Duodenal mucosa (tissue), 2 donors: Measurements from ENCODE around the gene NRN1.
A peak's percentile ranks its signal among the peaks of the same experiment; 100 is the strongest.

Experiments used
- H3K27ac ChIP-seq: one replicate; pipeline ENCODE4 v1.7.0; 2013; ENCODE audit warnings: low read depth, low read length
- H3K27me3 ChIP-seq, 2 donors: one replicate each; pipeline ENCODE4 v1.7.0; 2013; ENCODE audit warnings: low read length in 2 of 2, control low read depth in 1 of 2; ENCODE audit not compliant: insufficient read depth in 2 of 2, control insufficient read depth in 1 of 2
- H3K36me3 ChIP-seq, 2 donors: one replicate each; pipeline ENCODE4 v1.7.0; 2013; ENCODE audit warnings: low read length in 2 of 2, control low read depth in 1 of 2; ENCODE audit not compliant: insufficient read depth in 2 of 2, control insufficient read depth in 1 of 2
- H3K4me1 ChIP-seq, 2 donors: one replicate each; pipeline ENCODE4 v1.7.0; 2013; ENCODE audit warnings: low read length in 2 of 2, control low read depth in 1 of 2; ENCODE audit not compliant: insufficient read depth in 2 of 2, control insufficient read depth in 1 of 2
- H3K4me3 ChIP-seq, 2 donors: one replicate each; pipeline ENCODE4 v1.7.0; 2013; ENCODE audit warnings: low read length in 2 of 2, low read depth in 1 of 2
- H3K9ac ChIP-seq, 2 donors: one replicate each; pipeline ENCODE4 v1.7.0; 2013; ENCODE audit warnings: low read length in 2 of 2, low read depth in 1 of 2
- H3K9me3 ChIP-seq, 2 donors: one replicate each; pipeline ENCODE4 v1.7.0; 2013; ENCODE audit warnings: low read length in 2 of 2, control low read depth in 1 of 2; ENCODE audit not compliant: control insufficient read depth in 1 of 2

NRN1 gene

GRCh38 chr6:6008648-6009421 lies 2.1 kb upstream of the NRN1 start:
- H3K27ac ChIP-seq: no peak overlapping the region
- H3K27me3 ChIP-seq: peaks cover 60 to 66% of the 10 kb centered on the region in 2 donors
- H3K4me1 ChIP-seq: peaks cover 10 to 18% of the 10 kb centered on the region in 2 donors
- H3K9me3 ChIP-seq: peaks cover 0 to 5% of the 10 kb centered on the region in 2 donors
- peak overlapping the region in 1 of 2 donors; percentile 32 for H3K9ac ChIP-seq
- peak overlapping the region; percentile 66 to 74 for H3K4me3 ChIP-seq
- no peaks in the 10 kb centered on the region for H3K36me3 ChIP-seq

DNA sequence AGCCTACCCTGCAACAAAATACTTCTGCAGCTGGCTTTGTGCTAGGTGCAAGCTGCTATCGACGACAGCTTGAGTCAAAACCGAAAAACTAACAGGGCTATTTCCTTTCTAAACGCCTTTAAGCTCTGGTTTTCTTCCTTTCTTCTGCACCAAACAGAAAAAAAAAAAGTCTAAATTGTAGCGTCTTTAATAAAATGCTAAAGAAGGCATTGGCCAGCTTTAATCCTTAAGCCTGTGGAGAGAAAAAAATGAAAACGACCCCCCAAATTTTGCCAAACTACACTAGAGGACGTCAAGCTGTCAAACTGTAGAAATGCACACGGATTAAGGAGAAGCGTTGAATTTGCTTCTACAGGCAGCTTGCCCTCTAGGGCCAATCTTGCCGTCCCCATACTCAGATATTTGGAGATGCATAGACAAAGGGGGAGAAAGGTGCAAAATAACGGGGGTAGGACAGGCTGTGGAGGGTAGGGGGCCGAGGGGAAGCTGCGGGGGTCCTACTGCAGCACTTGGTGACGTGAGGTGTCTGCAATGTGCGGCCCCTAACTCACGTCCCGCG lies 1.4 kb upstream of the NRN1 start:
- peaks cover 0 to 5% of the 10 kb centered on the region in 2 donors for H3K9me3 ChIP-seq
- no peaks in the 10 kb centered on the region for H3K36me3 ChIP-seq
- no peak overlapping the region for H3K27ac ChIP-seq
- H3K27me3 ChIP-seq: peaks cover 63 to 73% of the 10 kb centered on the region in 2 donors
- H3K4me1 ChIP-seq: peaks cover 10 to 23% of the 10 kb centered on the region in 2 donors
- H3K9ac ChIP-seq: peak overlapping the region in 1 of 2 donors; percentile 32
- peak overlapping the region; percentile 66 to 74 for H3K4me3 ChIP-seq

DNA sequence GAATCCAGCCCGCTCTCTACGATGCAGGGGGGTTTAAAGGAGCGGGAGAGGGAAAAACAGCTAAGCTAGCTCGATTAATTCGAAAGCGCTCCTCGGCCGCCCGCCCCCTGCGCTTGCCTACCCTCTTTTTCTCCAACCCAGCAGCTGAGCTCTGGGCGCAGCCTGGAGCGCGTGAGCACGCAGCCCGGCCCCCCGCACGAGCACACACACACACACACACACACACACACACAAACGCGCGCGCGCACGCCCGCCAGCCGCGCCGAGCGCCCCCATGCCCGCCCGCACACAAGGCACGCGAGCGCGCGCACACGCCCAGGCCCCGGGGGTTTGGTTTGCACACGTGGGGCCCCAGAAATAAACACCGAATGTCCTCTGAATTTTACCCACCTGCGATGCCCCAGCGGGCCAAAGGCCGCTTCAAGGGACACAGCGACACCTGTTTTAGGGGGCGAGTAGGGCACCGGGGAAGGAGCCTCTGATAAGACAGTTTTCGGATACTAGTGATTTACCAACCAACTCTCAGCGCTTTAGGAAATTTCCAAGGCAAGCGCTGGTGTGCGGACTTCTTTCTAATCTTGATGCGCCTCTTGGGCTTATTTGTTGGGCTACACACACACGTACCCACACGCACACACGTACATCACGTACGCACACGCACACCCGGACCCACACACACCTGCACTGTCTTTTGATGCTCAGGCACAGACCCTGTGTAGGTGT lies 802 bp upstream of the NRN1 start:
- peaks cover 16 to 29% of the 10 kb centered on the region in 2 donors for H3K4me1 ChIP-seq
- peak overlapping the region; percentile 66 to 74 for H3K4me3 ChIP-seq
- H3K9me3 ChIP-seq: peaks cover 0 to 5% of the 10 kb centered on the region in 2 donors
- no peak overlapping the region for H3K9ac ChIP-seq
- H3K27me3 ChIP-seq: peaks cover 68 to 79% of the 10 kb centered on the region in 2 donors
- no peak overlapping the region for H3K27ac ChIP-seq
- no peaks in the 10 kb centered on the region for H3K36me3 ChIP-seq

- Histone ChIP-seq H3K4me1 (peaks cover 19 to 37% of the 10 kb centered on the region in 2 donors), H3K27ac (no peak overlapping the region), H3K9ac (no peak overlapping the region), H3K27me3 (peaks cover 76 to 92% of the 10 kb centered on the region in 2 donors), H3K36me3 (no peaks in the 10 kb centered on the region), H3K4me3 (peak overlapping the region; percentile 19 to 74), H3K9me3 (peaks cover 0 to 5% of the 10 kb centered on the region in 2 donors)
These were observed 708 bp downstream of the NRN1 start for GRCh38 chr6:6006006-6006427.

DNA sequence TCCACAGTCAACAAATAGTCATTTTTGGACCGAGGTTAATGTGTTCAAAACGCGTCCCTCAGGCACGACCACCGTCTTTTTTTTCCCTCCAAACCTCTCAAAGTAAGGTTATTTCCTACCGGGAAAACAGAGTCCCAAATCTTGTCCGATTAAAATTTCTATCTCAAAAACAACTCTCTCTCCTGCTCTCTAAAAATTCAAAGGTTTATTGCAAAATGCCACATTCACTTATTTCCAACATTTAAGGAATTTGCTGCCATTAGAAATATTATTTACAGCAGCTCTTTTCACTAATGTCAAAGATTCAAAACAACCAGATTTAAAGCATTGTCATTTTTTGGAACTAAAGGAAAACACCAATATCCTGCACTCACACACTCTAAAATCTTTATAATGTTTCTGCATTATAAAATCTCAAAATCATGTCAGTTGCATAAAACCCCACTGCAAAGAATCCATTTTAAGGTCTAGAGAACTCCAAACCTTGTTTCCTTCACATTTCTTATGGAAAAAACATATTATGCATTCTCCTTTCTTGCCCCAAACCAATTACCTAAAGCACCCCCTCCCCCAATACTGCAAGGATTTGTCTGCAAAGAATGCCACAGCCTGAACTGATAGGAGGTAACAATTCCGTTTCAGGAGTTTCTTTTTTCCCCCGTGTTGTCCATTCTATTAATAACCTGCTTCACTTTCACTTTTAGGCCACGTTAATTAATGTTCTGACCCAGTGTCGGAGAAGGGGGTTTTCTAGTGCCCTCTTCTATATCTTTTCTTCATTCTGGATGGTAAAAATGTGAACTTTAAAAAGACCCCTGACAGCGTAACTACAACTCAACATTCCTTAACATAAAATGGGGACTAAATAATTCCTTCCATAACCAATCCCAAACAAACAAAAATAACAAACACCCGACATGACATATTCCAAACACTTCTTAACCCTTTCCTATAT lies 1.4 kb downstream of the NRN1 start:
- Histone ChIP-seq H3K9me3 (peaks cover 0 to 7% of the 10 kb centered on the region in 2 donors), H3K4me3 (peak overlapping the region; percentile 19 to 50), H3K27me3 (peaks cover 82 to 97% of the 10 kb centered on the region in 2 donors), H3K9ac (no peak overlapping the region), H3K27ac (no peak overlapping the region), H3K36me3 (no peaks in the 10 kb centered on the region), H3K4me1 (peaks cover 19 to 37% of the 10 kb centered on the region in 2 donors)

DNA sequence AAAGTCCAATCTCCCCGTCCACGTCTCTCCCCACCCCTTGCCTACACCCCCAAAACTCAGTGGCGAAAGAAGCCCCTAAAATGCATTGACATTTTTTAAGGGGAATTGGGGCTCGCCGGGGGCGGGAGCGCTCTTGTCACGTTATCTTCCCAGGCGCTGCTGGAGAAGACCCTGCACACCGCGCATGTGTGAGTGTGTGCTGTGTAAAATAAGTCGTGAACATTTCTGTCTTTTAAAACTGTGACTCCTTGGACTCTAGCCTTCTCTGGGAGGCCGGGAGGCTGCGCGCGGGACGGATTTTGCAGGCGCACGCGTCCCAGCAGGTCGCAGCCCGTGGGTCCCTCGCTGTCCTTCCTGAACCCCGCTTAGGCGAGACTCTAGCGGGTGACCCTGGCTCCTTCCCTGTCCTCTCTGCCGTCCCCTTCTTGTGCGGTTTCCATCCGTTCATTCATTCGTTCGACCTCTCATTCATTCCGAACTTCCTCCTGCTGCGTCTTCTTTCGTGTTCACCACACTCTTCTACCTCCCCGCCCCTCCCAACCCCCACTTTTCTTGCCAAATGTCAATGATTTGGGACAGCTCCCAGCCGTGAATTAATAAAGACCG lies 2.2 kb downstream of the NRN1 start:
- H3K9ac ChIP-seq: no peak overlapping the region
- H3K4me1 ChIP-seq: peaks cover 19 to 41% of the 10 kb centered on the region in 2 donors
- H3K36me3 ChIP-seq: no peaks in the 10 kb centered on the region
- H3K27ac ChIP-seq: no peak overlapping the region
- H3K27me3 ChIP-seq: peaks cover 85 to 97% of the 10 kb centered on the region in 2 donors
- H3K4me3 ChIP-seq: peak overlapping the region; percentile 50
- peaks cover 0 to 9% of the 10 kb centered on the region in 2 donors for H3K9me3 ChIP-seq

DNA sequence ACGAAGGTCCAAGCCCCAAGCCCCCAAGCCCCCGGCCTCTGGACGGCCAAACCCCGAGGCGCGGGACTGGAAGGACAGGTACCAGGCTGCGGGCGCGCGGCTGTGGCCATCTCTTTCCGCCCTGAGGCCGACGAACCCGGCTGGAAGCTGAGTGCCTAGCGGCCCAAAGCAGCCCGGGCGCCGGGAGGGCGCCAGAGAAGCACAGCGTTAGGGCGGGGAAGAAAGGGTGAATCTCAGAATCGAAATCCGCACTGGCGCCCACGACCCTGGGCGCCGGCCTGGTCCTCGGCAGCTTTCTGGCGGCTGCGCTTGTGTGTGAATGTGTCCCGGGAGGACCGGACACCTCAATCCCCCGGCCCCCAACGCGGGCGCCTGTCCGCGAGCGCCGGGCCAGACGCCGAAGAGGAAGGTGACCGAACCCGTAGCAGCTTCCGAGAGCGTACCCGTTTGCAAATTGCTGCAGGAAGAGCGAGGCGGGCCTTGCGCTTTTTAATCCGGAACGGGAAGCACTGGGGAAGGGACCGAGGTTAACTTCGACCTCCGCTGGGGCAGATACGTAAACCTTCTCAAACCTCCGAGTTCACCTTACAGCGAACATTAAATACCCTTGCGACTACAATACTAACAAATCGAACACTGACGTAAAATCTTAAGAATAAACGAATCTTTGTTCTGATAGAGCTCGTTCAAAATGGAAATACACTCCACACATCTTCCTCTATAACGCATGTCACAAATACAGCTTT lies 2.9 kb downstream of the NRN1 start:
- Histone ChIP-seq H3K4me3 (peak overlapping the region; percentile 50), H3K9me3 (peaks cover 0 to 9% of the 10 kb centered on the region in 2 donors), H3K4me1 (peaks cover 24 to 46% of the 10 kb centered on the region in 2 donors), H3K36me3 (no peaks in the 10 kb centered on the region), H3K9ac (no peak overlapping the region), H3K27ac (no peak overlapping the region), H3K27me3 (peaks cover 92 to 97% of the 10 kb centered on the region in 2 donors)

DNA sequence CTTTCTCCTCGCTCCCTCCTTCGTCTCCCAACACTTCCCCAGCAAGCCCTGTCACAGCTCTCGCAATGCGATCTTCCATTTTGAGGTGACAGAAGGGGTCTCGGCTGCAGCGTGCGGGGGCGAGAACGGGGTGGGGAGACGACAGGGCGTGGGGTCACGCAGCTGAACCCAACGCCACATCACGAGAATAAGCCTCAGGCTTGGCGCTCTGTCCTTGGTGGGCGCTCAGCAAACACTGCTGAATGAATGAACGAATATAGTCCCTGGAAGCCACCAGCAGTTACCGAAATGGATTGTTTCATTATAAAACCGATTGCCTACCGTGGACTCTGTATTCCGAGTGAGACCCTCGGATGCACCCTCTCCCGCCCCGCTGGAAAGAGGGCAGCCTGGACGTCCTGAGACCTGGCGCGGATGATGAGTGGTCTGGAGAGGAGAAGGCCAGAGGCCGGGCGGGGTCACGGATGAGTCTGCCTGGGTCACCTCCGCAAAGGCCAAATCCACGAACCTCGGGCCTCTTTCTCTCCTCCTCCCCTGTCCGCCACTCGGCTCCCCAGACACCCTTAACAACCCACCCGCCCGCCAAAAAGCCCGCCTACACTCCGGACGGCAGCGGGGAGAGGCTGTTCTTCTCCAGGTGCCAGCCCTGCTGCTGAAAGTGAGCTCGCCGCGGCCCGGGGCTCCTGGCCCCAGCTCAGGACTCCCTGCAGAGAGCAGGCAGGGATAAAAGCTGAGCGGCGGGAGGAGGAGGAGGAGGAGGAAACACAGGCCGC lies 3.7 kb downstream of the NRN1 start:
- Histone ChIP-seq H3K4me1 (peaks cover 21 to 41% of the 10 kb centered on the region in 2 donors), H3K9me3 (peaks cover 0 to 9% of the 10 kb centered on the region in 2 donors), H3K27me3 (peaks cover 97 to 100% of the 10 kb centered on the region in 2 donors), H3K9ac (no peak overlapping the region), H3K27ac (no peak overlapping the region), H3K4me3 (no peak overlapping the region), H3K36me3 (no peaks in the 10 kb centered on the region)
